Nephron (organoid): ENCODE measurements around the gene AP2S1.
A peak's percentile ranks its signal among the peaks of the same experiment; 100 is the strongest.
"Not testable (repeated sequence)": the region's sequence is repeated elsewhere in the genome, so short reads cannot be mapped to it uniquely, and the experiment has no call there.

Source experiments
- H3K27ac Mint-ChIP-seq, 3 experiments: 2 replicates each; pipeline ENCODE4 v1.8.0; 2020; ENCODE audit warnings: mixed read lengths in 3 of 3, mild to moderate bottlenecking in 2 of 3, moderate library complexity in 1 of 3
- H3K27me3 Mint-ChIP-seq: 2 replicates; pipeline ENCODE4 v1.8.0; 2021; ENCODE audit warnings: low read depth, mild to moderate bottlenecking, moderate library complexity, mixed read lengths
- H3K36me3 Mint-ChIP-seq: 2 replicates; pipeline ENCODE4 v1.8.0; 2020; ENCODE audit warnings: low read depth, mixed read lengths
- H3K4me1 Mint-ChIP-seq: 2 replicates; pipeline ENCODE4 v1.8.0; 2020; ENCODE audit warnings: mixed read lengths
- H3K4me3 Mint-ChIP-seq, 3 experiments: 2 replicates each; pipeline ENCODE4 v1.8.0; 2020; ENCODE audit warnings: mild to moderate bottlenecking in 3 of 3, mixed read lengths in 3 of 3, moderate library complexity in 2 of 3
- H3K9me3 Mint-ChIP-seq: 2 replicates; pipeline ENCODE4 v1.8.0; 2020; ENCODE audit warnings: mixed read lengths
- TF ChIP-seq, protein P1 (sequence below), 3 experiments: fragments of 200-600 bp; sonication (generic); IDR thresholded peaks; one replicate each; pipeline ENCODE4 v1.5.0; 2021; ENCODE audit warnings: antibody characterized with exemption in 3 of 3; ENCODE audit not compliant: unreplicated experiment in 3 of 3

The AP2S1 gene

DNA sequence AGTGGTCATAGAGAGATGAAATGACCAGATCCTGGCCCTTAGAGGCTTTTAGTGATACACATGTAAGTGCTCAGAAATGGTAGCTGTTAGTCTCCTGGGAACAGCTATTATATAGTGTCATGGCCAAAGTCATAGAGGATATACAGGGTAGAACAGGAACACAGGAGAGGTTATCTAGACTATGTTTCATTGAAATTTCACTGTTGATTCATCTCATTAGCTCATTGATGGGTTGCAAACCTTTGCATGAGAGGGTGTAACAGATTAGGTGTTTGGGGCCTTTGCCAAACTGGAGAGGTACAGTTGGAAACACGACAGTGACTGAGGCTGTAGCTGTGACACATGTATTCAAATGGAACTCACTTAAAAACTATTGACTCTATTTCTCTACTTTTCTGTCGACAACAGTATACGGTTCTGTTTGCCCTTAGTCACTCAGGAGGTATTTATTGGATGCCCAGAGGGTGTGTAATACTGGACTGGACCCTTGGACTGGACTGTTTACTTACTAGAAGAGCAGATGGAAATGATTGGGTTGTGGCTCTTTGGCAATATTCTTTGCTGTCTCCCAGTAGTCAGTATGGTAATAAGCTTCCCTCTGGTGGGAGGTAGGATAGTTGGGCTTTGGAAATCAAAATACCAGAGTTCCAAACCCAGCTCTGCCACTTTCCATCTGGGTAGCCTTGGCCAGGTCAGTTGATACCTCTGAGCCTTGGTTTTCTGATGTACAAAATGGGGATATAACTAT, 40.0 kb upstream of the AP2S1 start:
- Mint-ChIP-seq H3K27ac (no peak overlapping the region), H3K27me3 (no peaks in the 10 kb centered on the region), H3K9me3 (peaks cover 5% of the 10 kb centered on the region), H3K4me3 (no peak overlapping the region), H3K36me3 (peaks cover 24% of the 10 kb centered on the region), H3K4me1 (peaks cover 25% of the 10 kb centered on the region)
- TF ChIP-seq, protein P1, sequence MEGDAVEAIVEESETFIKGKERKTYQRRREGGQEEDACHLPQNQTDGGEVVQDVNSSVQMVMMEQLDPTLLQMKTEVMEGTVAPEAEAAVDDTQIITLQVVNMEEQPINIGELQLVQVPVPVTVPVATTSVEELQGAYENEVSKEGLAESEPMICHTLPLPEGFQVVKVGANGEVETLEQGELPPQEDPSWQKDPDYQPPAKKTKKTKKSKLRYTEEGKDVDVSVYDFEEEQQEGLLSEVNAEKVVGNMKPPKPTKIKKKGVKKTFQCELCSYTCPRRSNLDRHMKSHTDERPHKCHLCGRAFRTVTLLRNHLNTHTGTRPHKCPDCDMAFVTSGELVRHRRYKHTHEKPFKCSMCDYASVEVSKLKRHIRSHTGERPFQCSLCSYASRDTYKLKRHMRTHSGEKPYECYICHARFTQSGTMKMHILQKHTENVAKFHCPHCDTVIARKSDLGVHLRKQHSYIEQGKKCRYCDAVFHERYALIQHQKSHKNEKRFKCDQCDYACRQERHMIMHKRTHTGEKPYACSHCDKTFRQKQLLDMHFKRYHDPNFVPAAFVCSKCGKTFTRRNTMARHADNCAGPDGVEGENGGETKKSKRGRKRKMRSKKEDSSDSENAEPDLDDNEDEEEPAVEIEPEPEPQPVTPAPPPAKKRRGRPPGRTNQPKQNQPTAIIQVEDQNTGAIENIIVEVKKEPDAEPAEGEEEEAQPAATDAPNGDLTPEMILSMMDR (IDR thresholded peaks at IDR 0.05; ENCODE audit: unreplicated experiment in 3 of 3) = no peak

DNA sequence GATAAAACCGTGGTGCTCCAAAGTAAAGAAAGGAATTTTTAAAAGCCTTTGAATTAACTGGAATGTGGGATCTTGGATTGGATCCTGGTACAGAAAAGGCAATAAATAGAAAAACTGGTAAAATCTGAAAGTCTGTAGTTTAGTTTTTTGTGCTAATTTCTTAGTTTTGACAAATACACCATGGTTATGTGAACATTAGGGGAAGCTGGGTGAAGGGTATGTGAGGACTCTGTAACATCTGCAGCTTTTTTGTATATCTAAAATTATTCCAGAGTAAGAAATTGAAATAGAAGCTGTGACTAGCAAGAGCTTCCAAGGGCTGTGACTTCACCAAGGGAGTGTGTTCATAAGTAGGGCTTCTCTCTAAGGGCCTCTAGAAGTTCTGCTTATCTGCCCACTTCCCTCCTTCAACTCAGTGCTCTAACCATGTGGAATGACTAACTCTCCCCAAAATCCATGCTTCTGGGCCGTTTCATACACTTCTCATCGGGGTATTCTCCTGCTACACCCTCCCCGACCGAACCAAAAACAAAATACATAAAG, 36.7 kb upstream of the AP2S1 start:
- no peaks in the 10 kb centered on the region for H3K27me3 Mint-ChIP-seq
- peaks cover 16% of the 10 kb centered on the region for H3K36me3 Mint-ChIP-seq

DNA sequence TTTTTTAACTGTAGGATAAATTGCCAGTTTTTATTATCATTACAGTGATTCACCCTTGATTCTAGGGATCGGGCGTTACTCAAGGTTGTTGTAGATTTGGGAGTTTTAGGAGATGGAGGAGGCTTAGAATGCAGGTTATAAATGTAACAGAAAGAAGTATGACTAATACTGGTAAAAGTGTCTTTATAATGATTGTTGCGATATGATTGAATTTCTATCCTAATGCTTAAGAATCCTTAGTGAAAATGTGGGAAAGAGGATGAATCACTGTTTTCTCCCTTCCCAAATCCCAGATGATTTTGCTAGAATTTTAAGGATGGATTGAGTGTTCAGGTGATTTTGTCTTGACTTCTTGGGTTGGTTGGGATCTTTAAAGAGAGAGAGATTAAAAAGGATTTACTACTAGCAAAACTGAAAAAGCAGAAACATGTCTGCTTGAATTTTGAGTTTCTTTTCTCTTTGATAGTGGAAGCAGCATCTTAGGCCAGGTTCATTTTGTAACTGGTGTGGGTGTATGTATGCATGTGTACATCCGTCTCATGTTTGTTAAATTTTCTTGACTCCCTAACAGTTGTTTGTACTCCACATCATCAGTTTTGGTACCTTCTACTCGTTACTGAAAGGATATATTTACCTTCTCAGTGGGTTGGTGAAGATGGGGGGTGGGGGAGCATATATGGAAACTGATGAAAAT, 36.0 kb upstream of the AP2S1 start:
- Mint-ChIP-seq H3K9me3 (peaks cover 5% of the 10 kb centered on the region), H3K27me3 (no peaks in the 10 kb centered on the region), H3K27ac (no peak overlapping the region), H3K4me3 (no peak overlapping the region), H3K36me3 (peaks cover 19% of the 10 kb centered on the region), H3K4me1 (peaks cover 21% of the 10 kb centered on the region)
- TF ChIP-seq, protein P1 (IDR thresholded peaks at IDR 0.05; ENCODE audit: unreplicated experiment in 3 of 3) = no peak

More for the DNA sequence above, 36.7 kb upstream of the AP2S1 start:
- TF ChIP-seq, protein P1 (IDR thresholded peaks at IDR 0.05; ENCODE audit: unreplicated experiment in 3 of 3) = no peak
- no peak overlapping the region for H3K27ac Mint-ChIP-seq
- peaks cover 16% of the 10 kb centered on the region for H3K4me1 Mint-ChIP-seq
- H3K4me3 Mint-ChIP-seq = no peak overlapping the region
- H3K9me3 Mint-ChIP-seq = peaks cover 5% of the 10 kb centered on the region

DNA sequence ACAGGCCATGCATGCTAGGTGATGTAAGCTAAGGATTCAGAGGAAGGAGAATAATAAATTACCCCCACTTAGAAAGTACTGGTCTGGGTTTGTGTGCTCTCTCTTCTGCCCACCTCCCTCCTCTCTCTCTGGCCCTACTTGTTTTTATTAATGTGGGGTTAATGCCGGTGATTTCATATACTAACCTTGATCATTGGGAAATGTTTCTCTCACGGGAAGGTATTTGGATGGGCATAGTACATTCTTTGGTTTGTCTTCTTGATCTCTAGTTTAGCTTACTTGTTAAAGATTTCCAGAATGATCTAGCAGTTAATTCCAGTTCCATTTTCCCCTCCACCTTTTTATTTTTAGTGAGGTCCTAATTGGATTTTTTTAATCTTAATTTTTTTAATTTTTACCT, 34.8 kb upstream of the AP2S1 start:
- TF ChIP-seq, protein P1 (IDR thresholded peaks at IDR 0.05; ENCODE audit: unreplicated experiment in 3 of 3) = no peak
- Mint-ChIP-seq H3K4me1 (peaks cover 21% of the 10 kb centered on the region), H3K27me3 (no peaks in the 10 kb centered on the region), H3K9me3 (peaks cover 5% of the 10 kb centered on the region), H3K27ac (peak overlapping the region in 1 of 3 experiments; percentile 11), H3K4me3 (no peak overlapping the region), H3K36me3 (peaks cover 23% of the 10 kb centered on the region)

DNA sequence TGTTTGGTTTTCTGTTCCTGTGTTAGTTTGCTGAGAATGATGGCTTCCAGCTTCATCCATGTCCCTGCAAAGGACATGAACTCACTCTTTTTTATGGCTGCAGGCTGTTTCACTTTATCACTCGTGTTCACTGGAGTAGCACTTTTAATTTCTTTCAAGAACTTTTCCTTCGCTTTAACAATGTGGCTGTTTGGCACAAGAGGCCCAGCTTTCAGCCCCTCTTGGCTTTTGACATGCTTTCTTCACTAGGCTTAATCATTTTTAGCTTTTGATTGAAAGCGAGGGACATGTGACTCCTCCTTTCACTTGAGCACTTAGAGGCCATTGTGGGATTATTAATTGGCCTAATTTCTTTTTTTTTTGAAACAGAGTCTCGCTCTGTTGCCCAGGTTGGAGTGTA, 32.1 kb upstream of the AP2S1 start:
- not testable (repeated sequence) for H3K9me3 Mint-ChIP-seq, H3K27me3 Mint-ChIP-seq, H3K4me3 Mint-ChIP-seq
- peaks cover 29% of the 10 kb centered on the region for H3K36me3 Mint-ChIP-seq
- H3K4me1 Mint-ChIP-seq = peaks cover 17% of the 10 kb centered on the region
- H3K27ac Mint-ChIP-seq = peak overlapping the region; percentile 52 to 90 (median 80)

DNA sequence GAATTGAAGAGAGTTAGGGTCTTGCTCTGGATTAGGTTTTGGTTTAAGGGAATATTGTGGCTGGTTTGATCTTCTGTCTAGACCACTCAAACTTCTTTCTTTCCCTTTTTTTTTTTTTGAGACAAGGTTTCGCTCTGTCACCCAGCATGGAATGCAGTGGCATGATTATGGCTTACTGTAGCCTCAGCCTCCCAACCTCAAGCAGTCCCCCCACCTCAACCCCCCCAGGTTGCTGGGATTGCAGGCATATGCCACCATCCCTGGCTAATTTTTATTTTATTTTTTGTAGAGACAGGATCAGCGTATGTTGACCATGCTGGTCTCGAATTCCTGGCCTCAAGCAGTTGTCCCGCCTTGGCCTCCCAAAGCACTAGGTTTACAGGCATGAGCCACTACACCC, 31.4 kb upstream of the AP2S1 start:
- no peak overlapping the region for H3K4me3 Mint-ChIP-seq
- no peaks in the 10 kb centered on the region for H3K27me3 Mint-ChIP-seq
- peaks cover 17% of the 10 kb centered on the region for H3K4me1 Mint-ChIP-seq
- peaks cover 2% of the 10 kb centered on the region for H3K9me3 Mint-ChIP-seq
- TF ChIP-seq, protein P1 (IDR thresholded peaks at IDR 0.05; ENCODE audit: unreplicated experiment in 3 of 3) = no peak
- H3K27ac Mint-ChIP-seq = peak overlapping the region in 1 of 3 experiments; percentile 52
- H3K36me3 Mint-ChIP-seq = peaks cover 22% of the 10 kb centered on the region
